ENCODE data around the gene ANO2.

- no peak for TF ChIP-seq CTCF (IDR thresholded peaks at IDR 0.05)
- TF ChIP-seq POLR2A (IDR thresholded peaks at IDR 0.05) = no peak
- no peak for TF ChIP-seq EP300 (IDR thresholded peaks at IDR 0.05; ENCODE audit: low read depth)
- no peak for TF ChIP-seq POLR2AphosphoS5 (IDR thresholded peaks at IDR 0.05)
These were observed 428.5 kb downstream of the ANO2 start for GRCh38 chr12:5516371-5517241.

Measured in transverse colon (tissue), 4 donors.